HL-60 (cell line): ENCODE results near the gene ROS1.
"Not testable (repeated sequence)": the region's sequence is repeated elsewhere in the genome, so short reads cannot be mapped to it uniquely, and the experiment has no call there.

Experiments
- REST ChIP-seq: IDR thresholded peaks from 2 replicates; pipeline ENCODE4 v1.6.1; 2012; ENCODE audit warnings: low read depth; ENCODE audit not compliant: insufficient replicate concordance
- TF ChIP-seq, protein P1 (sequence below): IDR thresholded peaks from one replicate; pipeline ENCODE4 v1.5.1; 2011; ENCODE audit warnings: low read length, control low read depth, inconsistent platforms; ENCODE audit not compliant: insufficient read depth

- TF ChIP-seq, protein P1, sequence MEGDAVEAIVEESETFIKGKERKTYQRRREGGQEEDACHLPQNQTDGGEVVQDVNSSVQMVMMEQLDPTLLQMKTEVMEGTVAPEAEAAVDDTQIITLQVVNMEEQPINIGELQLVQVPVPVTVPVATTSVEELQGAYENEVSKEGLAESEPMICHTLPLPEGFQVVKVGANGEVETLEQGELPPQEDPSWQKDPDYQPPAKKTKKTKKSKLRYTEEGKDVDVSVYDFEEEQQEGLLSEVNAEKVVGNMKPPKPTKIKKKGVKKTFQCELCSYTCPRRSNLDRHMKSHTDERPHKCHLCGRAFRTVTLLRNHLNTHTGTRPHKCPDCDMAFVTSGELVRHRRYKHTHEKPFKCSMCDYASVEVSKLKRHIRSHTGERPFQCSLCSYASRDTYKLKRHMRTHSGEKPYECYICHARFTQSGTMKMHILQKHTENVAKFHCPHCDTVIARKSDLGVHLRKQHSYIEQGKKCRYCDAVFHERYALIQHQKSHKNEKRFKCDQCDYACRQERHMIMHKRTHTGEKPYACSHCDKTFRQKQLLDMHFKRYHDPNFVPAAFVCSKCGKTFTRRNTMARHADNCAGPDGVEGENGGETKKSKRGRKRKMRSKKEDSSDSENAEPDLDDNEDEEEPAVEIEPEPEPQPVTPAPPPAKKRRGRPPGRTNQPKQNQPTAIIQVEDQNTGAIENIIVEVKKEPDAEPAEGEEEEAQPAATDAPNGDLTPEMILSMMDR = not testable (repeated sequence)
- not testable (repeated sequence) for TF ChIP-seq REST
Observed at GRCh38 chr6:117468527-117468926, 42.8 kb upstream of the ROS1 start.
